Measurements from ENCODE around the gene RASAL2.
"Not testable (repeated sequence)": the region's sequence is repeated elsewhere in the genome, so short reads cannot be mapped to it uniquely, and the experiment has no call there.

The RASAL2 gene

GRCh38 chr1:178230881-178231409, 137.0 kb downstream of the RASAL2 start:
- Histone ChIP-seq H3K79me2 (ENCODE audit: control insufficient read depth, insufficient read depth, low read length, unreplicated experiment) (peaks cover 73% of the 10 kb centered on the region), H3K27me3 (ENCODE audit: insufficient read depth, low read length) (no peaks in the 10 kb centered on the region), H3K27ac (ENCODE audit: low read depth, low read length) (no peak overlapping the region), H3K4me1 (ENCODE audit: control insufficient read depth, insufficient read depth, low read length, unreplicated experiment) (peaks cover 8% of the 10 kb centered on the region), H3K4me3 (ENCODE audit: low read depth, low read length) (no peak overlapping the region), H3K36me3 (ENCODE audit: insufficient read depth, low read length) (no peaks in the 10 kb centered on the region), H2AFZ (ENCODE audit: low read length, unreplicated experiment) (no peak overlapping the region)

DNA sequence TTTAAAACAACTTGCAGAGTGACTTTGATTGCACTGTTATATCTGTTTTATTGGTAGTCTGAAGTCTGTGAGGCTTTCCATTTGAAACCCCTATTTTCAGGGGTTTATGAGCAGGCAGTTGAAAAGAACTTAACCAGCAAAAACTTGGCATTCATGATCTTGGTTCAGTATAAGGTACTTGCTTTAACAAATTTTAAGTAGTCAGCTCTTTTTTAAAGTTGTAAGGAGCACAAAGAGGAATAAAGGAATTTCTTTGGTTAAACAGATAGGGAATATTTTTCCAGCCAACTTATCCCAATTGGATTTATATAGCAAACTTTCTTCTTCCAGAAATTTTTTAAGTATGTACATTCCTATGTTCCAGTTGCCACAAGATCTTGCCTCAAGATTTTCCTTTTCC, 138.2 kb downstream of the RASAL2 start:
- Histone ChIP-seq H3K4me3 (ENCODE audit: low read depth, low read length) (no peak overlapping the region), H3K4me1 (ENCODE audit: control insufficient read depth, insufficient read depth, low read length, unreplicated experiment) (peaks cover 16% of the 10 kb centered on the region), H3K79me2 (ENCODE audit: control insufficient read depth, insufficient read depth, low read length, unreplicated experiment) (peaks cover 70% of the 10 kb centered on the region), H3K36me3 (ENCODE audit: insufficient read depth, low read length) (no peaks in the 10 kb centered on the region), H3K27ac (ENCODE audit: low read depth, low read length) (no peak overlapping the region), H2AFZ (ENCODE audit: low read length, unreplicated experiment) (no peak overlapping the region), H3K27me3 (ENCODE audit: insufficient read depth, low read length) (no peaks in the 10 kb centered on the region)

DNA sequence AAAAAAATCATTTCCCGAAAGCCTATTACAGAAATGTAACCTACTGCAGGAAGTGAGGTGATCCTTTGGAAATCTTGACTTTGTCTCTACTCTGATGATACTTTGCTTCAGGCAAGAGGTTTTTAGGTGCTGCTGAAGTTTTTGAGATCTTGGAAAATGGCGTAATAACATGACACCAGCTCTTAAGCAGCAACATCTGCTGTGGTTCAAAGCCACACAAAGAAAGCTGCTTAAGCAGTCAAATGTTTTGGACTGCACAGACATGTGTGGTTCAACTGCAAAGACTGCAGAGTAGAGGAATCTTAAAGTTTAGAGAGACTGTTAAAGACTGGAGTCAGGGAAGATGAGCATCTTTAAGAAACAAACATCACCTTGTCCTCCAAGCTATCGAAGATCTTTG, 139.0 kb downstream of the RASAL2 start:
- no peaks in the 10 kb centered on the region for H3K27me3 ChIP-seq (ENCODE audit: insufficient read depth, low read length)
- H3K27ac ChIP-seq (ENCODE audit: low read depth, low read length) = no peak overlapping the region
- H3K4me1 ChIP-seq (ENCODE audit: control insufficient read depth, insufficient read depth, low read length, unreplicated experiment) = peaks cover 24% of the 10 kb centered on the region
- no peak overlapping the region for H2AFZ ChIP-seq (ENCODE audit: low read length, unreplicated experiment)
- no peaks in the 10 kb centered on the region for H3K36me3 ChIP-seq (ENCODE audit: insufficient read depth, low read length)
- peaks cover 71% of the 10 kb centered on the region for H3K79me2 ChIP-seq (ENCODE audit: control insufficient read depth, insufficient read depth, low read length, unreplicated experiment)
- no peak overlapping the region for H3K4me3 ChIP-seq (ENCODE audit: low read depth, low read length)

DNA sequence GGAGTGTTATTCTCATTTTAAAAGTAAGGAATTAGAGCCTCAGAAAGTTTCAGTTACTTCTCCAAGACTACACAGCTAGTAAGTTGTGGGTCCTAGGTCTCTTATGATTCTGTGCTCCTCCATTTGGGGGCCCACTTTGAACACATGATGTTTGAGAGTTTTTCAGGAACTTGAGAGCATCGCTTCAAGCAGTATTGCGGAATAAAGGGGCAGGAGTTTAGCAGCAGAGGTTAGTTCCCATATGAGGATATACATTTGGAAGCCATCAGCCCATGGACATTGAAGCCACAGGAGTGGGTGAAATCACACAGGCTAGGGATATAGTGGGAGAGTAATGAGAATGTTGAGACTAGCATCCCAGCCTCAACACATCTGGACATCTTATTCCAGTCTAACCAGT, 143.2 kb downstream of the RASAL2 start:
- Histone ChIP-seq H3K27me3 (ENCODE audit: insufficient read depth, low read length) (no peaks in the 10 kb centered on the region), H3K36me3 (ENCODE audit: insufficient read depth, low read length) (no peaks in the 10 kb centered on the region), H3K4me3 (ENCODE audit: low read depth, low read length) (no peak overlapping the region), H2AFZ (ENCODE audit: low read length, unreplicated experiment) (no peak overlapping the region), H3K4me1 (ENCODE audit: control insufficient read depth, insufficient read depth, low read length, unreplicated experiment) (peaks cover 58% of the 10 kb centered on the region), H3K79me2 (ENCODE audit: control insufficient read depth, insufficient read depth, low read length, unreplicated experiment) (peaks cover 54% of the 10 kb centered on the region), H3K27ac (ENCODE audit: low read depth, low read length) (peak overlapping the region; percentile 99)

DNA sequence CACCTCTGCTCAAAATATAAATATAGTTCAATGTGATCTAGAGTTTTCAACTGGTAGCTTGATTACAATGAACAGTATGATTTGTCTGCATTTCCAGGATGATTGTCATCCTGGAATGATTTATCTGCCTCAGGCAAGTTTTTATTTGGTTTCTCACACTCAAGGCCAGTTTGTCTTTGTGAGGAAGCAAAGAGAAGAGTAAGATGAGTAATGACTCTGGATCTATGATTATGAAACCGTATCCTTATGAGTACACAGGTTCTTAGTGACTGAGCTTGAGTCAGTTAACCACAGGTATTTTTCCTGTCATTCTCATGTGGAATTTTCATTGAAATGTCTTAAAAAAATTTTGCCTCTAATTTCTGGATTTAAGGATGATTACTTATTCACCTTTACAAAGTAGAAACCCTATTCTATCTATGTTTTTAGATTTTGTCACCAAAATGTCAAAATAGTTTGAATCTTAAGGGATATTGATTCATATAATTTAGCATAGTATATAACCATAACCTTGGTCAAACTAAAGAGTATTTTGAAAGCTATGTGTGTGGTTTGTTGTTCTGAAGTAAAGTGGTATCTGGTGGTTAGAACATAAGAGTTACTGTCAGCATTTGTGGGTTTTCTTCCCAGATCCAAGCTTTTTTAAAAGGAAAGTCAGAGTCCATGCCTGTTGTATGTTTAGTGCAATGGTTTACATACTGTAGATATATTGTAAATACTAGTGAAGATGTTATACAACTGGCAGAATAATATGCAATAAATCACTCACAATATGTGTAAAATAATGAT, 145.0 kb downstream of the RASAL2 start:
- peak overlapping the region; percentile 99 for H3K27ac ChIP-seq (ENCODE audit: low read depth, low read length)
- peaks cover 56% of the 10 kb centered on the region for H3K79me2 ChIP-seq (ENCODE audit: control insufficient read depth, insufficient read depth, low read length, unreplicated experiment)
- peak overlapping the region; percentile 45 for H3K4me3 ChIP-seq (ENCODE audit: low read depth, low read length)

GRCh38 chr1:178241057-178241456, 147.2 kb downstream of the RASAL2 start:
- H3K4me1 ChIP-seq (ENCODE audit: control insufficient read depth, insufficient read depth, low read length, unreplicated experiment) = peaks cover 56% of the 10 kb centered on the region
- H3K27ac ChIP-seq (ENCODE audit: low read depth, low read length) = peak overlapping the region; percentile 99
- no peaks in the 10 kb centered on the region for H3K27me3 ChIP-seq (ENCODE audit: insufficient read depth, low read length)
- H3K79me2 ChIP-seq (ENCODE audit: control insufficient read depth, insufficient read depth, low read length, unreplicated experiment) = peaks cover 54% of the 10 kb centered on the region
- no peaks in the 10 kb centered on the region for H3K36me3 ChIP-seq (ENCODE audit: insufficient read depth, low read length)
- H3K4me3 ChIP-seq (ENCODE audit: low read depth, low read length) = peak overlapping the region; percentile 30; the same call in 1 of the 2 replicates
- H2AFZ ChIP-seq (ENCODE audit: low read length, unreplicated experiment) = no peak overlapping the region

More for the DNA sequence above, 145.0 kb downstream of the RASAL2 start:
- Histone ChIP-seq H3K36me3 (ENCODE audit: insufficient read depth, low read length) (no peaks in the 10 kb centered on the region), H3K27me3 (ENCODE audit: insufficient read depth, low read length) (no peaks in the 10 kb centered on the region), H3K4me1 (ENCODE audit: control insufficient read depth, insufficient read depth, low read length, unreplicated experiment) (peaks cover 62% of the 10 kb centered on the region), H2AFZ (ENCODE audit: low read length, unreplicated experiment) (no peak overlapping the region)

DNA sequence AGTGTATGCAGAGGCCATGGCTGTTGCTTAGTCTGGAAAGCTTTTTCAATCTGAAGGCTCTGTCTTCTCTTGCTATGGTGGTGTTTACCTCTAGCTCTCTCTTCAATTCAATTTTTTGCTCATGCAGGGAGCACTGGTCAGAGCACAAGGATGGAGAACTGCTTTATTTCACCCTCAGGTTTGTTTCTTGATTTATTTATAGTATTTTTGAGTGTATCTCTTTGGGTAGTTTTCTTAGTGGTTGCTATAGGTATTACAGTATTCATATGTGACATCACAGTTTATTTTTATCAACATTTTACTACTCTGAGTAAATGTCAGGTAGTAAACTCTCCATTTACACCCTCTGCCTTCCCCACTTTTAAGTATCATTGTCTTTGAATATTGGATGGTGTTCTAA, 147.9 kb downstream of the RASAL2 start:
- peaks cover 52% of the 10 kb centered on the region for H3K4me1 ChIP-seq (ENCODE audit: control insufficient read depth, insufficient read depth, low read length, unreplicated experiment)
- no peaks in the 10 kb centered on the region for H3K27me3 ChIP-seq (ENCODE audit: insufficient read depth, low read length)
- peak overlapping the region; percentile 99 for H3K27ac ChIP-seq (ENCODE audit: low read depth, low read length)
- H3K4me3 ChIP-seq (ENCODE audit: low read depth, low read length) = peak overlapping the region; percentile 30; the same call in 1 of the 2 replicates
- peaks cover 52% of the 10 kb centered on the region for H3K79me2 ChIP-seq (ENCODE audit: control insufficient read depth, insufficient read depth, low read length, unreplicated experiment)
- H3K36me3 ChIP-seq (ENCODE audit: insufficient read depth, low read length) = no peaks in the 10 kb centered on the region
- H2AFZ ChIP-seq (ENCODE audit: low read length, unreplicated experiment) = no peak overlapping the region

DNA sequence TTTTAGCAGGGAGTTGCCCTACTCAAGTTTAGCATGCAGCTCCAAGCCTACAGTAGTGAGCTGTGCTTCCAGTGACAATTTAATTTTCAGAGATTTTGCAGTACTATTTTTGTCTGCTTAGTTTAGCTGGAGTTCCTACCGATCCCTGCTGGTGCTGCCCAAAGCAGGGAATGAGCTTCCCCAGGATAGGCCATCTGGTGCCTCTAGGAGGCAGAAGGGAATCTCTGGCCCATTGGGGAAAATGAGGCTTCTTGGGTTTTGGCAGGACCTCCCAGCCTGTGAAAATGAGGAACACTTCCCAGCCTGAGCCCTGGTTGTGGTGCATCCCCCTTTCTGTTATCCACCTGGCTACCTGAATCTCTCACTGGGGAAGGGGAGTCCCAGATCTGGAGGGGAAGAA, 149.2 kb downstream of the RASAL2 start:
- H2AFZ ChIP-seq (ENCODE audit: low read length, unreplicated experiment) = no peak overlapping the region
- 0 out of 2 replicates have a peak, but pooled peaks cover under 1% of the 10 kb centered on the region for H3K36me3 ChIP-seq (ENCODE audit: insufficient read depth, low read length)
- H3K27ac ChIP-seq (ENCODE audit: low read depth, low read length) = no peak overlapping the region
- peaks cover 53% of the 10 kb centered on the region for H3K79me2 ChIP-seq (ENCODE audit: control insufficient read depth, insufficient read depth, low read length, unreplicated experiment)
- no peaks in the 10 kb centered on the region for H3K27me3 ChIP-seq (ENCODE audit: insufficient read depth, low read length)
- H3K4me3 ChIP-seq (ENCODE audit: low read depth, low read length) = no peak overlapping the region
- peaks cover 40% of the 10 kb centered on the region for H3K4me1 ChIP-seq (ENCODE audit: control insufficient read depth, insufficient read depth, low read length, unreplicated experiment)

GRCh38 chr1:178243890-178244289, 150.0 kb downstream of the RASAL2 start:
- Histone ChIP-seq H3K36me3 (ENCODE audit: insufficient read depth, low read length) (peaks cover 5% of the 10 kb centered on the region; the same call in 1 of the 2 replicates), H3K27me3 (ENCODE audit: insufficient read depth, low read length) (no peaks in the 10 kb centered on the region), H3K27ac (ENCODE audit: low read depth, low read length) (no peak overlapping the region), H3K4me1 (ENCODE audit: control insufficient read depth, insufficient read depth, low read length, unreplicated experiment) (peaks cover 36% of the 10 kb centered on the region), H3K4me3 (ENCODE audit: low read depth, low read length) (no peak overlapping the region), H3K79me2 (ENCODE audit: control insufficient read depth, insufficient read depth, low read length, unreplicated experiment) (peaks cover 57% of the 10 kb centered on the region), H2AFZ (ENCODE audit: low read length, unreplicated experiment) (no peak overlapping the region)

GRCh38 chr1:178248284-178248683, 154.4 kb downstream of the RASAL2 start:
- H3K27ac ChIP-seq (ENCODE audit: low read depth, low read length); H3K4me1 ChIP-seq (ENCODE audit: control insufficient read depth, insufficient read depth, low read length, unreplicated experiment); H3K27me3 ChIP-seq (ENCODE audit: insufficient read depth, low read length); H2AFZ ChIP-seq (ENCODE audit: low read length, unreplicated experiment); H3K4me3 ChIP-seq (ENCODE audit: low read depth, low read length): not testable (repeated sequence)
- peaks cover 11% of the 10 kb centered on the region for H3K36me3 ChIP-seq (ENCODE audit: insufficient read depth, low read length)
- H3K79me2 ChIP-seq (ENCODE audit: control insufficient read depth, insufficient read depth, low read length, unreplicated experiment) = peaks cover 56% of the 10 kb centered on the region

DNA sequence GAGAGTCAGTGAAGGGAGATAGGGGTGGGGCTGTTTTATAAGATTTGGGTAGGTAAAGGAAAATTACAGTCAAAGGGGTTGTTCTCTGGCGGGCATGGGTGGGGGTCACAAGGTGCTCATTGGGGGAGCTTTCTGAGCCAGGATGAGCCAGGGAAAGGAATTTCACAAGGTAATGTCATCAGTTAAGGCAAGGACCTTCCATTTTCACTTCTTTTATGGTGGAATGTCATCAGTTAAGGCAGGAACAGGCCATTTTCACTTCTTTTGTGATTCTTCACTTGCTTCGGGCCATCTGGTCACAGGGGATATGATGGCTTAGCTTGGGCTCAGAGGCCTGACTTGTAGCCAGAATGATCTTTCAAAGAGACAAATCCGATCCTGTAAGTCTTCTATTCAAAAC, 159.7 kb downstream of the RASAL2 start:
- not testable (repeated sequence) for H3K27me3 ChIP-seq (ENCODE audit: insufficient read depth, low read length); H3K4me3 ChIP-seq (ENCODE audit: low read depth, low read length); H3K4me1 ChIP-seq (ENCODE audit: control insufficient read depth, insufficient read depth, low read length, unreplicated experiment); H2AFZ ChIP-seq (ENCODE audit: low read length, unreplicated experiment); H3K27ac ChIP-seq (ENCODE audit: low read depth, low read length); H3K36me3 ChIP-seq (ENCODE audit: insufficient read depth, low read length)
- peaks cover 28% of the 10 kb centered on the region for H3K79me2 ChIP-seq (ENCODE audit: control insufficient read depth, insufficient read depth, low read length, unreplicated experiment)

Measured in ACC112 (cell line).